Measurements from ENCODE around the gene MAP4. TPM values are rescaled to one million over a fixed set of nuclear protein-coding genes. Genes with fewer than 3 reads are reported as not detected.

Gene MAP4
- total and polyA plus RNA-seq, 2 donors (not counting 1 experiment from before 2014, with no cell fraction given): 39.2 to 132 TPM

DNA sequence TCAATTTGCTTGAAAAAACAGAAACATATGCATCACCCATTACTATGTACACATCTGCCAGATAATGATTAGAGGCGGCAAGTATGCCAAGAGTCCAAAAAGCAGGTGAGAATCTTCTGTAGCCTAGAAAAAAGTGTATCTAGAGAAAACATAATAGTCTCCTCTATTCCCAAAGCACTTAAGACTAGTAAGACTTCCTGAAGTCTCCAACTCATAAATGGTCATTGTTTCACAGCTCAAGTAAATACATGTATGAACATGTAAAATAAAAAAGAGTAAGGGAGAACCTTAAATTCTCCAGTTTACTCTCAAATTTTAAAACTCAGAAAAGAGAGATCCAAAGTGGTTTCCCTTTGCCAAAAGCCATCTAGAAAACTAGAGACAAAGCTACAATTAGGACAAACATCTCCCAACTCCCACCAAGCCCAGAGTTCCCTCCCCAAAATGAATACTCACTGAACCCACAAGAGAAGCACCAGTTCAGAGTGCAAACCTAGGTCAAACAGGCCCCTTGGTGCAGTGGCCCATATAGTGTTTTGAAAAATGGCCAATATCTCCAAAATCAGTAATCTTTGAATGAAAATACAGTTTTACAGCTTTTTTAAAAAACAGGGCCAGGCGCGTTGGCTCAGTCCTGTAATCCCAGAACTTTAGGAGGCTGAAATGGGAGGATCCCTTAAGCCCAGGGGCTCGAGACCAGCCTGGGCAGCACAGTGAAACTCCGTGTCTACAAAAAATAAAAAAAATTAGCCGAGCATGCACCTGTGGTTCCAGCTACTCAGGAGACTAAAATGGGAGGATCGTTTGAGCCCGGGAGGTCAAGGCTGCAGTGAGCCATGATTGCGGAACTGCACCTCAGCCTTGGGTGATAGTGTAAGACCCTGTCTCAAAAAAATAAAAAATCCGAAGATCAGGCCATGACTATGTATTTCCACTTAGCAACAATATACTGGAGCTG, 11.0 kb upstream of the MAP4 start:
- ChIA-PET POLR2A (no interaction called here), CTCF (no interaction called here)

More for the DNA sequence above, 11.0 kb upstream of the MAP4 start:
- Histone ChIP-seq H3K9me3 (ENCODE audit: control extremely low read depth in 1 of 3, control insufficient read depth in 2 of 3, insufficient read depth in 1 of 3, low read length in 2 of 3) (no peaks in the 10 kb centered on the region), H3K4me3 (ENCODE audit: control extremely low read depth in 1 of 5, extremely low read depth in 1 of 5, insufficient read depth in 1 of 5, low read depth in 2 of 5, low read length in 4 of 5) (no peak overlapping the region), H2AFZ (ENCODE audit: insufficient read depth, low read depth, low read length, poor library complexity, severe bottlenecking) (no peak overlapping the region), H3K36me3 (replicated peaks in 1 of 2; ENCODE audit: control extremely low read depth in 1 of 2, control insufficient read depth in 1 of 2, extremely low read depth in 1 of 2, insufficient read depth in 2 of 2, low read length in 1 of 2) (no peaks in the 10 kb centered on the region), H4K20me1 (ENCODE audit: control insufficient read depth, insufficient read depth, low read length, poor library complexity, severe bottlenecking) (peaks cover 58% of the 10 kb centered on the region), H3K9ac (ENCODE audit: low read length) (no peak overlapping the region), H3K79me2 (ENCODE audit: control insufficient read depth, insufficient read depth, low read length) (peaks cover 80% of the 10 kb centered on the region), H3K4me1 (ENCODE audit: control insufficient read depth in 2 of 2, insufficient read depth in 2 of 2, low read length in 2 of 2) (peaks cover 0 to under 1% of the 10 kb centered on the region in 2 donors), H3K27ac (ENCODE audit: low read length in 2 of 2) (no peak overlapping the region), H3K4me2 (replicated peaks; ENCODE audit: low read depth, low read length, poor library complexity, severe bottlenecking) (no peak overlapping the region), H3K27me3 (replicated peaks in 1 of 4; ENCODE audit: control extremely low read depth in 1 of 4, control insufficient read depth in 3 of 4, insufficient read depth in 4 of 4, low read length in 3 of 4) (no peaks in the 10 kb centered on the region)
- Mint-ChIP-seq H3K27me3 (no peaks in the 10 kb centered on the region), H3K4me1 (peaks cover 16% of the 10 kb centered on the region), H3K4me3 (no peak overlapping the region), H3K27ac (no peak overlapping the region), H3K9me3 (ENCODE audit: insufficient read depth) (no peaks in the 10 kb centered on the region)
- WGBS (ENCODE audit: insufficient coverage): 91% methylated on average over 9 of the region's 10 CpGs
- TF ChIP-seq EZH2 (IDR thresholded peaks at IDR 0.05; ENCODE audit: borderline replicate concordance, insufficient read depth, low read depth, low read length, poor library complexity, severe bottlenecking): no peak
- TF ChIP-seq CTCF (IDR thresholded peaks at IDR 0.05): no peak
- intact Hi-C loops (cut with micrococcal nuclease): no loop called here
- no peak for ATAC-seq (ENCODE audit: low read depth)
- DNase-seq: no peak
